Measurements from ENCODE around the gene LMO2.

LMO2 gene

DNA sequence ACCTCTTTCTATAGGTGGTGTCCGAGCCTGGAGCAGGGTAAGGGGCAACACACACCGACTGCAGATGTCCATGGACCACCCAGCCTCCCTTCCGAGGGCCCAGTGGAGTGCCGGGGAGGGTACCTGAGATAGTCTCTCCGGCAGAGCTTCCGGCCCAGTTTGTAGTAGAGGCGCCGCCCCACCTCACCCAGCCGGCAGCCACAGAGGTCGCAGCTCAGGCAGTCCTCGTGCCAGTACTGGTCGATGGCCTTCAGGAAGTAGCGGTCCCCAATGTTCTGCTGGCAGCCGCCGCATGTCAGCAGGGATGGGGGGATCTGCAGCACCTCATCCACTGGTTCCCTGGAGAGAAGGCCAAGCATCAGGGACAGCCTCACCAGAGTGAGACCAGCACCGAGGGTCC lies 27.4 kb downstream of the LMO2 start:
- TF ChIP-seq, protein P1, sequence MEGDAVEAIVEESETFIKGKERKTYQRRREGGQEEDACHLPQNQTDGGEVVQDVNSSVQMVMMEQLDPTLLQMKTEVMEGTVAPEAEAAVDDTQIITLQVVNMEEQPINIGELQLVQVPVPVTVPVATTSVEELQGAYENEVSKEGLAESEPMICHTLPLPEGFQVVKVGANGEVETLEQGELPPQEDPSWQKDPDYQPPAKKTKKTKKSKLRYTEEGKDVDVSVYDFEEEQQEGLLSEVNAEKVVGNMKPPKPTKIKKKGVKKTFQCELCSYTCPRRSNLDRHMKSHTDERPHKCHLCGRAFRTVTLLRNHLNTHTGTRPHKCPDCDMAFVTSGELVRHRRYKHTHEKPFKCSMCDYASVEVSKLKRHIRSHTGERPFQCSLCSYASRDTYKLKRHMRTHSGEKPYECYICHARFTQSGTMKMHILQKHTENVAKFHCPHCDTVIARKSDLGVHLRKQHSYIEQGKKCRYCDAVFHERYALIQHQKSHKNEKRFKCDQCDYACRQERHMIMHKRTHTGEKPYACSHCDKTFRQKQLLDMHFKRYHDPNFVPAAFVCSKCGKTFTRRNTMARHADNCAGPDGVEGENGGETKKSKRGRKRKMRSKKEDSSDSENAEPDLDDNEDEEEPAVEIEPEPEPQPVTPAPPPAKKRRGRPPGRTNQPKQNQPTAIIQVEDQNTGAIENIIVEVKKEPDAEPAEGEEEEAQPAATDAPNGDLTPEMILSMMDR (IDR thresholded peaks at IDR 0.05; ENCODE audit: low read depth, low read length, missing control alignments): no peak
- no peak overlapping the region for H3K4me3 ChIP-seq (replicated peaks; ENCODE audit: low read depth, low read length)

GRCh38 chr11:33863418-33864172 lies 28.3 kb downstream of the LMO2 start:
- H3K4me3 ChIP-seq (replicated peaks; ENCODE audit: low read depth, low read length): no peak overlapping the region
- no peak for DNase-seq (ENCODE audit: extremely low read depth, low read depth)
- TF ChIP-seq, protein P1 (IDR thresholded peaks at IDR 0.05; ENCODE audit: low read depth, low read length, missing control alignments): no peak

More for the DNA sequence above, 27.4 kb downstream of the LMO2 start:
- DNase-seq (ENCODE audit: extremely low read depth, low read depth): no peak

GRCh38 chr11:33861941-33862589 lies 29.8 kb downstream of the LMO2 start:
- TF ChIP-seq, protein P1 (IDR thresholded peaks at IDR 0.05; ENCODE audit: low read depth, low read length, missing control alignments): no peak
- no peak overlapping the region for H3K4me3 ChIP-seq (replicated peaks; ENCODE audit: low read depth, low read length)

GRCh38 chr11:33861386-33861785 lies 30.5 kb downstream of the LMO2 start:
- TF ChIP-seq, protein P1 (IDR thresholded peaks at IDR 0.05; ENCODE audit: low read depth, low read length, missing control alignments): no peak
- DNase-seq (ENCODE audit: extremely low read depth, low read depth): no peak
- no peak overlapping the region for H3K4me3 ChIP-seq (replicated peaks; ENCODE audit: low read depth, low read length)

More at GRCh38 chr11:33861941-33862589, 29.8 kb downstream of the LMO2 start:
- no peak for DNase-seq (ENCODE audit: extremely low read depth, low read depth)

- DNase-seq (ENCODE audit: extremely low read depth, low read depth): no peak
- TF ChIP-seq, protein P1 (IDR thresholded peaks at IDR 0.05; ENCODE audit: low read depth, low read length, missing control alignments): no peak
- no peak overlapping the region for H3K4me3 ChIP-seq (replicated peaks; ENCODE audit: low read depth, low read length)
These were observed 30.9 kb downstream of the LMO2 start for GRCh38 chr11:33860926-33861325.

GRCh38 chr11:33859306-33859705 lies 32.6 kb downstream of the LMO2 start:
- no peak overlapping the region for H3K4me3 ChIP-seq (replicated peaks; ENCODE audit: low read depth, low read length)
- TF ChIP-seq, protein P1 (IDR thresholded peaks at IDR 0.05; ENCODE audit: low read depth, low read length, missing control alignments): no peak
- no peak for DNase-seq (ENCODE audit: extremely low read depth, low read depth)

All from HFF-Myc (cell line).